K562 (cell line): ENCODE data around the gene ORMDL2. TPM values are rescaled to one million over a fixed set of nuclear protein-coding genes. Genes with fewer than 3 reads are reported as not detected.
A peak's percentile ranks its signal among the peaks of the same experiment; 100 is the strongest.

Experiments used
- CTCFL ChIP-seq: IDR thresholded peaks from 2 replicates; pipeline ENCODE4 v1.6.1; 2011; ENCODE audit warnings: borderline replicate concordance, low read depth, mild to moderate bottlenecking, moderate library complexity, low read length; ENCODE audit not compliant: insufficient read depth, poor library complexity, severe bottlenecking
- FOXA3 ChIP-seq, 2 experiments: fragments of 450-650 bp in 1 of 2; sonication (generic) in 1 of 2; formaldehyde crosslinking; IDR thresholded peaks in 1 of 2; conservative IDR thresholded peaks in 1 of 2; 2 replicates each; pipeline versions ENCODE4 v1.4.0 to v1.8.0; 2020 to 2022; ENCODE audit warnings: mild to moderate bottlenecking in 2 of 2, missing genetic modification reagents in 1 of 2
- GATAD2B ChIP-seq: fragments of 450-650 bp; IDR thresholded peaks from 2 replicates; pipeline ENCODE4 v1.6.1; 2017; ENCODE audit warnings: mild to moderate bottlenecking, borderline replicate concordance
- HLTF ChIP-seq: fragments of 450-650 bp; IDR thresholded peaks from 2 replicates; pipeline ENCODE4 v1.6.1; 2016
- KLF1 ChIP-seq: fragments of 450-650 bp; IDR thresholded peaks from 2 replicates; pipeline ENCODE4 v1.6.1; 2016; ENCODE audit warnings: missing genetic modification characterization, missing compliant biosample characterization
- LARP7 ChIP-seq: fragments of 450-650 bp; IDR thresholded peaks from 2 replicates; pipeline ENCODE4 v1.6.1; 2016
- NR2C2 ChIP-seq, 2 experiments: fragments of 200-800 bp in 1 of 2; sonication (Bioruptor generic) in 1 of 2; sonication (generic) in 1 of 2; formaldehyde crosslinking in 1 of 2; IDR thresholded peaks; 2 replicates each; pipeline versions ENCODE4 v1.6.1 to v1.8.0; 2016 to 2022; ENCODE audit warnings: mild to moderate bottlenecking in 1 of 2, missing compliant biosample characterization in 1 of 2, missing genetic modification characterization in 1 of 2, missing genetic modification reagents in 1 of 2
- OTX1 ChIP-seq: fragments of 450-650 bp; formaldehyde crosslinking; IDR thresholded peaks from 2 replicates; pipeline ENCODE4 v1.4.0; 2022; ENCODE audit warnings: mild to moderate bottlenecking
- PRPF4 ChIP-seq: fragments of 200-400 bp; formaldehyde crosslinking; IDR thresholded peaks from one replicate; pipeline ENCODE4 v1.6.1; 2017; ENCODE audit warnings: low read length, low read depth, mild to moderate bottlenecking; ENCODE audit not compliant: insufficient read depth, poor library complexity, severe bottlenecking
- PURB ChIP-seq: sonication (generic); formaldehyde crosslinking; IDR thresholded peaks from 2 replicates; pipeline ENCODE4 v1.9.0; 2021; ENCODE audit warnings: low read depth, mild to moderate bottlenecking, missing genetic modification reagents
- RHOXF2B ChIP-seq: fragments of 250-450 bp; sonication (Bioruptor Pico); conservative IDR thresholded peaks from 2 replicates; pipeline ENCODE4 v1.5.1; 2021
- RREB1 ChIP-seq: fragments of 250-450 bp; sonication (Bioruptor Pico); IDR thresholded peaks from 2 replicates; pipeline ENCODE4 v1.4.0; 2020
- WHSC1 ChIP-seq: IDR thresholded peaks from one replicate; pipeline ENCODE4 v1.6.1; 2012; ENCODE audit warnings: low read length, control low read depth, inconsistent platforms
- ZBTB26 ChIP-seq: fragments of 450-650 bp; formaldehyde crosslinking; IDR thresholded peaks from 2 replicates; pipeline ENCODE4 v1.4.0; 2022; ENCODE audit warnings: missing genetic modification characterization
- ZNF184 ChIP-seq: sonication (generic); formaldehyde crosslinking; IDR thresholded peaks from 2 replicates; pipeline ENCODE4 v1.5.0; 2020; ENCODE audit warnings: missing genetic modification reagents
- ZNF436 ChIP-seq: fragments of 250-450, 450-650 bp; sonication (Bioruptor Pico); formaldehyde crosslinking; IDR thresholded peaks from 2 replicates; pipeline ENCODE4 v1.7.0; 2020; ENCODE audit warnings: mild to moderate bottlenecking
- polyA plus RNA-seq, 8 experiments: library from polyadenylated mRNA; depleted of rRNA in 4 of 8; stranded (reverse) in 5 of 8; unstranded in 3 of 8; fragments of >200 nt; fragmentation: Nextera tagmentation in 2 of 8; fragmentation: Illumina TruSeq in 1 of 8; extraction: Ambion mirVana in 2 of 8; extraction: Trizol in 1 of 8; gene quantifications; 2 replicates each; pipeline versions ENCODE4 v1.2.1 to v1.2.3, GENCODE V29; 2011 to 2014; ENCODE audit warnings: inconsistent platforms in 1 of 8, missing spikeins in 1 of 8
- total RNA-seq, 7 experiments: library from RNA; depleted of rRNA in 6 of 7; stranded (reverse); fragments of >200 nt in 6 of 7; fragmentation: Illumina TruSeq in 2 of 7; extraction: Trizol in 2 of 7; gene quantifications; 2 replicates each; pipeline versions ENCODE4 v1.2.1 to v1.2.3, GENCODE V29; 2011 to 2021; ENCODE audit warnings: low replicate concordance in 1 of 7

The ORMDL2 gene
- total and polyA plus RNA-seq, 9 of the 15 experiments (the other 6 are each of a cell fraction or from before 2014, with no cell fraction given) = 9.9 to 113 (median 34.4) TPM

GRCh38 chr12:55817345-55818139 lies at the start of gene ORMDL2, which contains the start of gene SARNP (continued):
- TF ChIP-seq RREB1 (CRISPR knock-in tag) = 0 out of 2 replicates have a peak, but pooled peaks have one; percentile 13
- no peak for TF ChIP-seq GATAD2B
- no peak for TF ChIP-seq CTCFL
- TF ChIP-seq ZNF184 (CRISPR knock-in tag) = no peak
- no peak for TF ChIP-seq KLF1
- peak in 1 of 2 experiments; percentile 71; a peak in 2 of 4 replicates for TF ChIP-seq FOXA3 (CRISPR knock-in tag; conservative IDR thresholded peaks at IDR 0.05 in 1 of 2, IDR thresholded peaks at IDR 0.05 in 1 of 2)
- peak; percentile 87; the same call in 1 of the 2 replicates for TF ChIP-seq HLTF
- TF ChIP-seq ZNF436 (CRISPR knock-in tag) = no peak
- no peak for TF ChIP-seq PURB (CRISPR knock-in tag)
- TF ChIP-seq WHSC1 = no peak
- peak; percentile 95; the same call in 1 of the 2 replicates for TF ChIP-seq LARP7
- TF ChIP-seq NR2C2 (CRISPR knock-in tag; IDR thresholded peaks at IDR 0.05) = no peak
- peak; percentile 55; the same call in 1 of the 2 replicates for TF ChIP-seq NR2C2 (tag; IDR thresholded peaks at IDR 0.05)
- TF ChIP-seq OTX1 (CRISPR knock-in tag) = peak; percentile 81
- TF ChIP-seq PRPF4 = no peak
- peak; percentile 61; the same call in 1 of the 2 replicates for TF ChIP-seq ZBTB26
- no peak for TF ChIP-seq RHOXF2B (CRISPR knock-in tag)
